UCSD-AML1 (cell line): ENCODE results near the gene MAPKAPK3.

Experiments used
- DNase-seq: peaks from one replicate; lab custom pipeline; 2025; ENCODE audit not compliant: unreplicated experiment; lab: John Stamatoyannopoulos, UW

The MAPKAPK3 gene

GRCh38 chr3:50617096-50617791 lies at the start of gene MAPKAPK3:
TSS of gene MAPKAPK3 (plus strand) at chr3:50617151. CDS start at chr3:50617566, 415 bp downstream.
- peak; percentile 60 for DNase-seq

- DNase-seq, result no peak
Measured at GRCh38 chr3:50567386-50568167, 49.4 kb upstream of the MAPKAPK3 start, which contains the start of gene C3orf18. TSS of gene C3orf18 (minus strand) at chr3:50567747. CDS start at chr3:50565699, 2,048 bp downstream.

DNA sequence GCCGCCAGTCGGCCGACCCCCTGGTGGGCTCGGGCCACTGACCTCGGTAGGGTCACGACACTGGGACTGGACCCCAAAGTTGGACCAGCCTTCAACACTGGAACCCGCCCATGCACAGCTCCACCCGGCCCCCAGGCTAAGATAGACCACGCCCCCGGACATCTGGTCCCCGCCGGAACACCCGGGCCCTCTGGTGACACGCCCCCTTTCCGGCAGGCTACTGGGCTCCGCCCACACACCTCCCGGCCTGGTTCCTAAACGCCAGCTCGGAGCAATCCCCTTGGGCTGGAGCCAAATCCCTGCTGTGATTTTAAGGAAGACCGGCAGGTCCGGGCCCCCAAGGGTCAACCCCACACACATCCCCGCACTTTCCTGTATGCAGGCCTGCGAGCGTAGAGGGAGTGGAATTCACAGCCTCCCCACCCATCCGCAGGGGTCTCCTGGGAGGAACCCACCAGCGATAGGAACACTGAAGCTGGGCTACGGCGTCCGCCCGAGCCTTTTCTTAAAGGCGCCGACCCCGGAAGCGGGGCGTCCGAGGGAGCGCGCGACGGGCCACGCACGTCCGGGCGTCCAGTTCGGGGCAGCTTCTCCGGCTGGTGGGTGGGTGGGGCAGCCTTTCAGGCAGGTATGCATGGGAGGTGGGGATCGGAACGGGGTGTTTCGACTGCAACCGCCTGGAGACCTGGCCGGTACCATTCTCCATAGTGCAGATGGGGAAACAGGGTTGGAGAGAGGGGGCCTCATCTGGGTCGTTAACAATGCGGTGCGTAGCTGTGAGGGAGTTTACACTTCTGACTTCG lies 47.8 kb upstream of the MAPKAPK3 start, which contains the start of gene HEMK1:
TSS of gene HEMK1 (plus strand) at position 576 of the 803 bp plus-strand sequence. CDS start 1,583 bp downstream, outside the sequence.
- peak; percentile 95 for DNase-seq

GRCh38 chr3:50570508-50571279 lies 46.3 kb upstream of the MAPKAPK3 start:
- no peak for DNase-seq

GRCh38 chr3:50571486-50571885 lies 45.5 kb upstream of the MAPKAPK3 start:
- no peak for DNase-seq

DNA sequence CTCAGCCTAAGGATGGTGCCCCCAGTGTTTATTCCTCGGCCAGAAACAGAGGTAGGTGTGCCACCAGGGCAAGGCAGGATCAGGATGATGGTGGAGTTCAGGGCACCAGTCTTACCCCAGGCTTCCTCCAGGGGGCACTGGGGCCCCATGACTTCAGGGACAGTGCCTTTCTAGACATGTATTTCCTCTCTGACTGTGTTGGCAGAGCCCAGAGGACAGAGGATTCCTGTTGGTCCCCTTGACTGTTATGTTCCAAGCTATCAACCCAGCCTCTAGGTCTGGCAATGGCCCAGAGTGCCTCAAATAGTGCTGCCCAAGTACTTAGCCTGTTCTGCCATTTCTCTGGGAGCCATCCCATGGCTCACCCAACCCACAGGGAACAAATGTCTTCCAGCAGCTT lies 44.8 kb upstream of the MAPKAPK3 start:
- peak; percentile 80 for DNase-seq

GRCh38 chr3:50572801-50573371 lies 44.1 kb upstream of the MAPKAPK3 start:
- peak; percentile 27 for DNase-seq

- peak; percentile 22 for DNase-seq
Measured at GRCh38 chr3:50573566-50574443, 43.1 kb upstream of the MAPKAPK3 start.

GRCh38 chr3:50574444-50574831 lies 42.5 kb upstream of the MAPKAPK3 start:
- no peak for DNase-seq

- DNase-seq, result no peak
Measured at GRCh38 chr3:50575372-50575771, 41.6 kb upstream of the MAPKAPK3 start.

DNA sequence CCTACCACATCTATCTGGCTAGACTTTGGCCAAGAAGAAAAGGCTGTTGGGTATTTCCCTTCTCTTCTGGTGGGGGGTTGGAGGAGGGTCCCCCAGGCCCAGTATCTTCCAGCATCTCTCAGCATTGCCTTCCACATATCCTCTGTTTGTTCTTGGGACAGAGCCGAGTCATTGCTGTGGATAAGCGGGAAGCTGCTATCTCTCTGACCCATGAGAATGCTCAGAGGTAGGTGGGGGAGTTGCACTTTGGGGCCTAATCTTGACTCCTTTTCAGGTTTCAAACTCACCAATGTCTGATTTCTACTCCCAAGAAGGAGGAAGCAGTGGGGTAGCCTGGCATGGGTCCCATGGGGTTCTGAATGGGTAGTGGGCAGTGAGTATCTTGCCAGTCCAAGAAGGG lies 39.6 kb upstream of the MAPKAPK3 start:
- DNase-seq, result no peak

DNA sequence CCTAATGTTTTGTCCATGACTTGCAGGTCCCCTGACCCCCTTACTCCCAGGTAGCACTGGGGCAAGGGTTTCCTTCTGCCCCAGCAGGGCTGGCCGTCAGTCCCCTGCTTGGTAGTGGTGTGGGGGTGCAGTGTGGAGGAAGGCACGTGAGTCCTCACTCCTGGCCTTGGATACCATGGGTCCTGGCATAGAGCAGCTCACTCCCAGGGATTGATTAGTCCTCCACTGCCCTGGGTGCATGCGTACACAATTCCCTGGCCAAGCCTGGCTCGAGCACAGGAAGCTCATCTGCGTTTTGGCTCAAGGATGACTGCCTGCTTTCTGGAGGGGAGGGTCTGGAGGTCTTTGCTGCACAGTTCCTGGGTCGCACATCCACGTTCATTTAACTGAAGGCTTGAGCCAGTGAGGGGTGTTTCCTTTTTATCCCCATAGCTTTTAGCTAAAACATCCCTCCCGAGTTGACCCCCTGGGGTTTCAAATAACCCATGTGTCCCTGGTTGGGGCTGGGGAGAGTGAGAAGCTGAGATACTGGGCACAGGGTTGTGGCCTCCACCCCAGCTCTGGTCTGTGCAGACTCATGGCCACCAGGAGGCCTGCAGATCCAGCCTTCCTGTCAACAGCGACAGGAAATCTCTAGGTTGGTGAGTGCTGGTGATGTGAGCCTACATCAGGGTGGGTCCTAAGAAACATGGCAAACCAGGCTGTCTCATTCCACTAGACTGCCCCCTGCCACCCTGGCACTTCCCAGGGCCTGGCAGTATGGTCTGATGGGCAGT lies 36.1 kb upstream of the MAPKAPK3 start:
- DNase-seq, result no peak

DNA sequence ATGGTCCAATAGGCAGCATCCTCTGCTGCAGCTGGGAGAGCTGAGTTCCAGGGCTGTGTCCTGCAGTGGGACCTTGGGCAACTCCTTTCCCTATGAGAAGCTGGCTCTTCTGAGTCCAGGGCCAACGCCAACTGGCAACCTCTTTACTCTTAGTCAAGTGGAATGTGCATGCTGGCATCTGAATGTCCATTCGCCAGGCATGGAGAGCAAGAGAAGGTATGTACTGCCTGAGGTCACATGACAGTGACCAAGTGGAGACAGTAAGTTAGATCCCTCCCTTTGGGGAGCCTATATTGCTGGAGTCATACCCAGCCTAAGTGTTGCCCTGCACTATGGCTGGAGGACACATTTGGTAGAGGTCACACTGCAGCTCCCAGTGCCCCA lies 35.5 kb upstream of the MAPKAPK3 start:
- no peak for DNase-seq

GRCh38 chr3:50582083-50582482 lies 34.9 kb upstream of the MAPKAPK3 start:
- no peak for DNase-seq

GRCh38 chr3:50583897-50584296 lies 33.1 kb upstream of the MAPKAPK3 start:
- no peak for DNase-seq

- DNase-seq, result no peak
Measured at GRCh38 chr3:50584391-50584790, 32.6 kb upstream of the MAPKAPK3 start.

- no peak for DNase-seq
Measured at GRCh38 chr3:50585919-50586762, 30.8 kb upstream of the MAPKAPK3 start.

DNA sequence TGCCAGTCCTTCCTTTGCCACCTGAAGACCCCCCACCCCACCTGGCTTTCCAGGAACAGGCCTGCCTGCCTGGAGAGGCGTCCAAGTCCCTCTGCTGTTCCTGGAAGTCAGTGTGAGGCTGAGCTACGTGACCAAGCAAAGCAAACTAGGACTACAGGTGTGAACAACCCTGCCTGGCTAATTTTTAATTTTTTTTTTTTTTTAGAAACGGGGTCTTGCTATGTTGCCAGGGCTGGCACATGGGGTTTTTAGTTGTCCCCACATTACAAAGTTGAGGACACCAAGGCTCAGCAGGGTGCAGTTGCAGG lies 30.2 kb upstream of the MAPKAPK3 start:
- DNase-seq, result no peak
